ENCODE results near the gene CBR3.

GRCh38 chr21:36148886-36149285 is 14.0 kb downstream of the CBR3 start:
- TF ChIP-seq CTCF (IDR thresholded peaks at IDR 0.05), result no peak
- no peak for TF ChIP-seq POLR2AphosphoS5 (IDR thresholded peaks at IDR 0.05)
- TF ChIP-seq POLR2A (IDR thresholded peaks at IDR 0.05), result no peak
- TF ChIP-seq EP300 (IDR thresholded peaks at IDR 0.05; ENCODE audit: low read depth), result no peak

Measured in transverse colon (tissue), 4 donors.